ENCODE measurements around the gene KRTAP10-7.

The KRTAP10-7 gene

GRCh38 chr21:44571844-44572782, 28.3 kb upstream of the KRTAP10-7 start:
- peak; percentile 17 for DNase-seq

GRCh38 chr21:44572959-44573583, 27.3 kb upstream of the KRTAP10-7 start:
- peak; percentile 19 for DNase-seq

DNA sequence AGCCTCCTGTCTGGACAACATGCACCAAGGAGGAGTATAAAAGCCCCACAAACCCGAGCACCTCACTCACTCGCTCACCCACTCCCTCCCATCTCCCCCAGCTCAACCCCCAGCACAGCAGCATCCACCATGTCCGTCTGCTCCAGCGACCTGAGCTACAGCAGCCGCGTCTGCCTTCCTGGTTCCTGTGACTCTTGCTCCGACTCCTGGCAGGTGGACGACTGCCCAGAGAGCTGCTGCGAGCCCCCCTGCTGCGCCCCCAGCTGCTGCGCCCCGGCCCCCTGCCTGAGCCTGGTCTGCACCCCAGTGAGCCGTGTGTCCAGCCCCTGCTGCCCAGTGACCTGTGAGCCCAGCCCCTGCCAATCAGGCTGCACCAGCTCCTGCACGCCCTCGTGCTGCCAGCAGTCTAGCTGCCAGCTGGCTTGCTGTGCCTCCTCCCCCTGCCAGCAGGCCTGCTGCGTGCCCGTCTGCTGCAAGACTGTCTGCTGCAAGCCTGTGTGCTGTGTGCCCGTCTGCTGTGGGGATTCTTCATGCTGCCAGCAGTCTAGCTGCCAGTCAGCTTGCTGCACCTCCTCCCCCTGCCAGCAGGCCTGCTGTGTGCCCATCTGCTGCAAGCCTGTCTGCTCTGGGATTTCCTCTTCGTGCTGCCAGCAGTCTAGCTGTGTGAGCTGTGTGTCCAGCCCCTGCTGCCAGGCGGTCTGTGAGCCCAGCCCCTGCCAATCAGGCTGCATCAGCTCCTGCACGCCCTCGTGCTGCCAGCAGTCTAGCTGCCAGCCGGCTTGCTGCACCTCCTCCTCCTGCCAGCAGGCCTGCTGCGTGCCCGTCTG, 26.6 kb upstream of the KRTAP10-7 start, which contains the start of gene KRTAP10-4:
Gene KRTAP10-4, plus strand, starts transcription at position 100 of the 827 bp plus-strand sequence. Its CDS starts 30 bp downstream, at position 130.
- DNase-seq = peak; percentile 20

DNA sequence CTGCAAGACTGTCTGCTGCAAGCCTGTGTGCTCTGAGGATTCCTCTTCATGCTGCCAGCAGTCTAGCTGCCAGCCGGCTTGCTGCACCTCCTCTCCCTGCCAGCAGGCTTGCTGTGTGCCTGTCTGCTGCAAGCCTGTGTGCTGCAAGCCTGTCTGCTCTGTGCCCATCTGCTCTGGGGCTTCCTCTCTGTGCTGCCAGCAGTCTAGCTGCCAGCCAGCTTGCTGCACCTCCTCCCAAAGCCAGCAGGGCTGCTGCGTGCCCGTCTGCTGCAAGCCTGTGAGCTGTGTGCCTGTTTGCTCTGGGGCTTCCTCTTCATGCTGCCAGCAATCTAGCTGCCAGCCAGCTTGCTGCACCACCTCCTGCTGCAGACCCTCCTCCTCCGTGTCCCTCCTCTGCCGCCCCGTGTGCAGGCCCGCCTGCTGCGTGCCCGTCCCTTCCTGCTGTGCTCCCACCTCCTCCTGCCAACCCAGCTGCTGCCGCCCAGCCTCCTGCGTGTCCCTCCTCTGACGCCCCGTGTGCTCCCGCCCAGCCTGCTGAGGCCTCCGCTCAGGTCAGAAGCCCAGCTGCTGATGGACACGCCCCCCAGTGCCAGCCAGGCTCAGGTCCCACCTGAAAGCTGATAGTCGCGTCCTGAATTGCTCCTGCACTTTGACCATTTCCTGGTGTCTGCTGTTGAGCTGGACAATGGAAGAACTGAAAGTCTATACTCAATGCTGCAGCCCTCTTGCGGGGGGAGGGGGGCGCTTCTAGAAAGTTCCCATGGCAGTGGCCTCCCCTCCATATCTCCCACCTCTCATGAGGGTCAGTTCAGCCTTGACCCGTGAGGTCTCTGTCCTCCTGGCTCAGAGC, 25.7 kb upstream of the KRTAP10-7 start:
- DNase-seq = peak; percentile 4

- DNase-seq = peak; percentile 8
These were observed 24.9 kb upstream of the KRTAP10-7 start for GRCh38 chr21:44575307-44576024.

GRCh38 chr21:44576025-44576420, 24.4 kb upstream of the KRTAP10-7 start:
- no peak for DNase-seq

DNA sequence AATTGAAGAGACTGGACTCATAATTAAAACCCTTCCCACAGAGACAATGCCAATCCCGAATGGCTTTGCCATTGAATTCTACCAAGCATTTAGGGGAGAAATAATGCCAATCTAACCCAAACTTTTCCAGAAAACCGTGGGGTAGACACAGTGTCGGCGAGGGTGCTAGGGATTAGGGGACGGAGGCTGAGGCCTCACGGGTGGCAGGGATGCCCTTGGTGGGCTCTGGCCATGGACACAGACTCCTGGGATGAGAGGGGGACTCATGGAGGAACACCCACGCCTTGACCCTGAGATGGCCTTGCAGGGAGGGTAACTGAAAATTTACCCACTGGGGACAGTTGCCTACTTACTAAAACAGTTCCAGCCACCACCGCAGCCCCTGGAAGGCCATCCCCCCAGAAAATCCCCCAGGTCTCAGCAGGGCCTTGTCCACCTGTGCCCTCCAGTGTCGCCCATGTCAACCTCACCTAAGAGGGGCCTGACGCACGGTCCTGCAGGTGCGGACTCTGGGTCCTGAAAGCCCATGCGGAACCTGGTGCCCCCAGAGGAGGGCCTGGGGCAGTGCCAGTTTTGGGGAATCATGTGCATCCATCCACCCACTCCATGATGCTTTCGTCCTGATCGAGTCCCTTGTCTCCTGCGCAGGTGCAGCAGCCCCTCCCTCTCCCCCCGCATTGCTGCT, 21.9 kb upstream of the KRTAP10-7 start:
- DNase-seq = peak; percentile 10

GRCh38 chr21:44579056-44579832, 21.2 kb upstream of the KRTAP10-7 start:
- DNase-seq = peak; percentile 8

DNA sequence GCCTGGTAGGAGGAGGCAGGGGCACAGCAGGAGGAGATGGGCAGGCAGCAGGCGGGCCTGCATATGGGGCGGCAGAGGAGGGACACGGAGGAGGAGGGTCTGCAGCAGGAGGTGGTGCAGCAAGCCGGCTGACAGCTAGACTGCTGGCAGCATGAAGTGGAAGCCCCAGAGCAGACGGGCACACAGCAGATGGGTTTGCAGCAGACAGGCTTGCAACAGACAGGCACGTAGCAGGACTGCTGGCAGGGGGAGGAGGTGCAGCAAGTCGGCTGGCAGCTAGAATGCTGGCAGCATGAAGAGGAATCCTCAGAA, 20.6 kb upstream of the KRTAP10-7 start:
- peak; percentile 17 for DNase-seq

DNA sequence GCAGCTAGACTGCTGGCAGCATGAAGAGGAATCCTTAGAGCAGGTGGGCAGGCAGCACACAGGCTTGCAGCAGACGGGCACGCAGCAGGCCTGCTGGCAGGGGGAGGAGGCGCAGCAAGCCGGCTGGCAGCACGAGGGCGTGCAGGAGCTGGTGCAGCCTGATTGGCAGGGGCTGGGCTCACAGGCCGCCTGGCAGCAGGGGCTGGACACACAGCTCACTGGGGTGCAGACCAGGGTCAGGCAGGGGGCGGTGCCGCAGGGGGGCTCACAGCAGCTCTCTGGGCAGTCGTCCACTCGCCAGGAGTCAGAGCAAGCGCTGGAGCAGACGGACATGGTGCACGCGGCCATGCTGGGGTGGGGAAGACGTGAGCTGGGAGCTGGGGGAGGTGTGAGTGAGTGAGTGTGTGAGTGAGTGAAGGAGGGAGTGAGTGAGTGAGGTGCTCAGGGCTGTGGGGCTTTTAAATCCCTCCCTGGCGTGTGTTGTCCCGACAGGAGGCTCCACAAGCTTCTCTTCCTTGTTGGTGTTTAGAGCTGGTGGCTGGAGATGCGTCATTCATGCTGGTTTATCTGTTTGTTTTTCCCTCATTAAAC, 20.1 kb upstream of the KRTAP10-7 start, which contains the start of gene KRTAP10-5:
Gene KRTAP10-5, minus strand, starts transcription at position 374 of the 591 bp plus-strand sequence. Its CDS starts 26 bp downstream, at position 348.
- peak; percentile 14 for DNase-seq

DNA sequence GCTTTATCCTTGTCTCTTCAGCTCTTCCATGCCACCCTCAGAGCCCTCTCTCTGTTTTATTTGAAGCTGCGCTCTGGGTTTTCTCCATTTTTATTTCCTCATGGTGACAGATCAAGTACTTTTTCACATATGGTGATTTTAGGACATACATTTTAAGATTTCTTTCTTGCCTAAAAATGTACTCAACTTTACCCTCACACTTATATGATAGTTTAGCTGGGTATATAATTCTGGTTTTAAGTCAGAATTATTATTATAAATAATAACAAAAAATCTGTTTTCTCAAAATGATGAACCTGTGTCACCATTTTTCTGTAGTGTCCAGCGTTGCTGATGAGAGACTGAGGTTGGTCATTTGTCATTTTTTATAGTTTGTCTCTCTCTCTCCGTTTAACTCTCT, 19.2 kb upstream of the KRTAP10-7 start:
- DNase-seq = no peak

DNA sequence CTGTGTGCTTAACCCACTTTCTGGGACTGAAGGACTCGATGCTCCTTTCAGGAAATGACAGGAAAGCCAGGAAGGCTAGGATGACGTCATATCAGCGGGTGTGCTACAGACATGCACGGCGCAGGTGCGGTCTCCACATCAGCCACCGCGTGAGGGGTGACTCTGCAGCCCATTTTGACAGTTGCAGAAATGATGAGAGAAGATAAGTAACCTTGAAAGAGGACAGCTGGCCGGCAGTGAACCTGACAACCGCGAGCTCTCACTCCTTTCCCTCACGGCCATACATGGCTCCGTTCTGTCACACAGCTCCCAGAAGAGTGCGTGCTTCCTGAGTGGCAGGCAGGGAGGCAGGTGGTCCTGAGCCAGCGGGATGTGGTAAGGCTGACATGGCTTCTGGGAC, 18.3 kb upstream of the KRTAP10-7 start:
- no peak for DNase-seq

DNA sequence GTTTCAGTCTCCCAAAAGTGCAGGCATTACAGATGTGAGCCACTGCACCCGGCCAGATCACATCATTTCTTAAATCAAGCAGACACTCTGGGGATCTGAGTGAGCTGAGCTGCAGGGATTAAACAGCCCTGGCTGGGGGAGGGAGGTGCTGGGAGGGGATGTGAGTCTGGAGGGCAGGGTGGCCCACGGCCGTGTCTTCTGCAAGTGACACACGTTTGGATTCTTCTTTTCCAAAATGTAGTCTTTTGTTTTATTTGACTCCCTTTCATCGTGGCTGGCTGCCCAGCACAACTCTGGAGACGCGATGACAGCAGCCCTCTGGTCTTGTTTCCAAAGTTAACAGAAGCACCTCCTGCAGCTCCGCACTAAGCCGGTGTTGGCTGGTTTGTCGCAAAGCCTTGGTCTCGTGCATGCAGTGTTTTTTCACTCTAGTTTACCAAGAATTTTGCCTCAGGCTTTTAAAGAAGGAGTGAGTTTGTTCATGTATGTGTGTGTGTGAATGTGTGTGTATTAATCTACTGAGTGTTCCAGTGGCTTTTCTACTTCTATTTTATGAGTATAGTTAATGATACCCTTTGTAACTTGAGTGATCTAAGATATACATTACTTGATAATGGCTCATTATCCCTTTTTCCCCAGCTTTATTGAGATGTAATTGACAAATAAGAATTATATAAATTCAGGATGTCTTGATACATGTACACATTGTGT, 17.2 kb upstream of the KRTAP10-7 start:
- peak; percentile 18 for DNase-seq

GRCh38 chr21:44583800-44584147, 16.6 kb upstream of the KRTAP10-7 start:
- DNase-seq = no peak

DNA sequence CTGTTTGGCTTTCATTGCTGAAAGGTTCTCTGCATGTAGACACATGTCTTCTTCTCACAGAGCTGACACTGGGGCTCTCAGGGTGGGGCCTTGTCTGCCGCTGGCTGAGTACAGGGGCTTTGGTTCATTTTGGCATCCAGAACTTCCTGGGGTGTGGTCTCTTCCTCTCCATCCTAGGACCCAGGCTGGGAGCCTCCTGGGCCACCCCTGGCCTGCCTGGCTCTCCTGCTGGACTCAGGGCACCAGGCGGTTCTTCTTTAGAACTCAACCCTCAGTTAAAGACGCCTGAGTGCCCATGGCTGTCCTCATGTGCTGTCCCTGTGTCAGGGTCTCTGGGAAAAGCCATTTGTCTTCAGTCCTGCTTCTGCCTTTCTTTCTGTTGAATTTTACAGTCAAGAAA, 14.5 kb upstream of the KRTAP10-7 start:
- no peak for DNase-seq

- no peak for DNase-seq
These were observed 11.3 kb upstream of the KRTAP10-7 start for GRCh38 chr21:44589094-44589493.

- DNase-seq = peak; percentile 4
These were observed 10.7 kb upstream of the KRTAP10-7 start for GRCh38 chr21:44589586-44590305.

DNA sequence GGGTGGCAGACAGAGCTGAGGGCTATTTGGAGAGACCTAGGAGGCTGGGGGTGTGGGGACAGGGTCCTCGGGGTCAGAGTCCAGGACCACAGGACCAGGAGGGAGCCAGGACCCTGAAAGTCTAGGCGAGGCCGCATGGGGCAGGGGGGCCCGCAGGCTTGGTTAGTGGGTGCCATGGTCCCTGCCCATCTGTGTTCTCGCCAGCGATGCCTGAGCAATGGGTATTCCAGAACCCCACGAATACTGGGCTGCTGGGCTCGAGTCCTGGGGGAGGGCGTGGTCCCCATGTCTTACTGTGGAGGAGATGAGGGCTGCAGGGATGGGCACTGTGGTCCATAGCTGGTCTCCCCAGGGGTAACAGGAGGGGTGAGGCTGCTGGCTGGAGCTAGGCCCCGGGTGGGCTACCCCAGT, 10.1 kb upstream of the KRTAP10-7 start:
- peak; percentile 21 for DNase-seq

All from stimulated activated CD8-positive, alpha-beta memory T cell treated with anti-CD3 and anti-CD28 coated beads, Interleukin-4, amount 100 ng/mL, for 48 hours (primary cell).